ENCODE measurements around the gene RUNX2. TPM values are rescaled to one million over a fixed set of nuclear protein-coding genes. Genes with fewer than 3 reads are reported as not detected.

The RUNX2 gene
- total RNA-seq, 2 experiments from 2014 or later: 8.0 to 9.3 TPM

- no peak for DNase-seq
- Mint-ChIP-seq H3K27me3 (no peaks in the 10 kb centered on the region), H3K36me3 (ENCODE audit: low read depth) (peaks cover 30% of the 10 kb centered on the region), H3K27ac (peak overlapping the region; percentile 64), H3K4me1 (ENCODE audit: low read depth) (peaks cover 40% of the 10 kb centered on the region), H3K9me3 (no peaks in the 10 kb centered on the region), H3K4me3 (no peak overlapping the region)
- CTCF ChIA-PET: interaction anchor here (1.4 to 1.6 kb wide), 3 partner anchors 13 to 112 kb away, joined by 3 to 4 read pairs (median 3); no protein-coding TSS in a partner anchor
- intact Hi-C loops (cut with micrococcal nuclease): no loop called here
- no peak for TF ChIP-seq CTCF (IDR thresholded peaks at IDR 0.05)
- POLR2A ChIA-PET: interaction anchor here (1.1 to 1.6 kb wide), 4 partner anchors 8 to 57 kb away, joined by 3 to 4 read pairs (median 3); no protein-coding TSS in a partner anchor
- no peak for ATAC-seq
These were observed 167.9 kb downstream of the RUNX2 start for GRCh38 chr6:45496085-45496433.

GRCh38 chr6:45498591-45498990 is 170.5 kb downstream of the RUNX2 start:
- Mint-ChIP-seq H3K4me1 (ENCODE audit: low read depth) (peaks cover 38% of the 10 kb centered on the region), H3K27ac (no peak overlapping the region), H3K9me3 (no peaks in the 10 kb centered on the region), H3K27me3 (no peaks in the 10 kb centered on the region), H3K36me3 (ENCODE audit: low read depth) (peaks cover 39% of the 10 kb centered on the region), H3K4me3 (no peak overlapping the region)
- CTCF ChIA-PET: no interaction called here
- DNase-seq (no peak), ATAC-seq (no peak)
- TF ChIP-seq CTCF (IDR thresholded peaks at IDR 0.05): no peak
- POLR2A ChIA-PET: no interaction called here
- intact Hi-C loops (cut with micrococcal nuclease): no loop called here

GRCh38 chr6:45500924-45501816 is 173.0 kb downstream of the RUNX2 start:
- DNase-seq: no peak
- CTCF ChIA-PET: interaction anchor here (1.1 to 1.6 kb wide), 2 partner anchors 8 to 11 kb away, joined by 3 to 4 read pairs; no protein-coding TSS in a partner anchor
- no peak for TF ChIP-seq CTCF (IDR thresholded peaks at IDR 0.05)
- no peak overlapping the region for H3K27ac Mint-ChIP-seq
- ATAC-seq: no peak
- H3K4me3 Mint-ChIP-seq: no peak overlapping the region
- POLR2A ChIA-PET: no interaction called here
- H3K4me1 Mint-ChIP-seq (ENCODE audit: low read depth): peaks cover 20% of the 10 kb centered on the region
- no peaks in the 10 kb centered on the region for H3K27me3 Mint-ChIP-seq
- H3K36me3 Mint-ChIP-seq (ENCODE audit: low read depth): peaks cover 37% of the 10 kb centered on the region
- intact Hi-C loops (cut with micrococcal nuclease): no loop called here
- no peaks in the 10 kb centered on the region for H3K9me3 Mint-ChIP-seq

- intact Hi-C loops (cut with micrococcal nuclease): no loop called here
- CTCF ChIA-PET: no interaction called here
These were observed 174.3 kb downstream of the RUNX2 start for GRCh38 chr6:45502456-45502855.

More at GRCh38 chr6:45502456-45502855, 174.3 kb downstream of the RUNX2 start:
- TF ChIP-seq CTCF (IDR thresholded peaks at IDR 0.05): no peak
- H3K27ac Mint-ChIP-seq: no peak overlapping the region
- peaks cover 32% of the 10 kb centered on the region for H3K36me3 Mint-ChIP-seq (ENCODE audit: low read depth)
- no peaks in the 10 kb centered on the region for H3K9me3 Mint-ChIP-seq
- H3K27me3 Mint-ChIP-seq: no peaks in the 10 kb centered on the region
- no peak overlapping the region for H3K4me3 Mint-ChIP-seq
- POLR2A ChIA-PET: no interaction called here
- no peak for DNase-seq
- peaks cover 11% of the 10 kb centered on the region for H3K4me1 Mint-ChIP-seq (ENCODE audit: low read depth)
- ATAC-seq: no peak
